ENCODE data around the gene CAV1.
A peak's percentile ranks its signal among the peaks of the same experiment; 100 is the strongest.

CAV1 gene

GRCh38 chr7:116515584-116515983, 9.3 kb upstream of the CAV1 start:
- no peaks in the 10 kb centered on the region for H3K36me3 Mint-ChIP-seq (ENCODE audit: low read depth)
- H3K27me3 Mint-ChIP-seq (ENCODE audit: low read depth), result peaks cover 31% of the 10 kb centered on the region
- no peak overlapping the region for H3K4me3 Mint-ChIP-seq
- DNase-seq (ENCODE audit: low spot score), result no peak
- peaks cover 10% of the 10 kb centered on the region for H3K4me1 Mint-ChIP-seq (ENCODE audit: low read depth)
- H3K27ac Mint-ChIP-seq, result no peak overlapping the region
- H3K9me3 Mint-ChIP-seq, result no peaks in the 10 kb centered on the region

GRCh38 chr7:116516324-116516723, 8.5 kb upstream of the CAV1 start:
- Mint-ChIP-seq H3K36me3 (ENCODE audit: low read depth) (no peaks in the 10 kb centered on the region), H3K27ac (no peak overlapping the region), H3K4me1 (ENCODE audit: low read depth) (peaks cover 10% of the 10 kb centered on the region), H3K4me3 (no peak overlapping the region), H3K27me3 (ENCODE audit: low read depth) (peaks cover 37% of the 10 kb centered on the region), H3K9me3 (no peaks in the 10 kb centered on the region)
- no peak for DNase-seq (ENCODE audit: low spot score)

GRCh38 chr7:116517626-116518025, 7.2 kb upstream of the CAV1 start:
- H3K9me3 Mint-ChIP-seq, result no peaks in the 10 kb centered on the region
- H3K4me1 Mint-ChIP-seq (ENCODE audit: low read depth), result peaks cover 3% of the 10 kb centered on the region
- no peak overlapping the region for H3K27ac Mint-ChIP-seq
- H3K36me3 Mint-ChIP-seq (ENCODE audit: low read depth), result no peaks in the 10 kb centered on the region
- no peak for DNase-seq (ENCODE audit: low spot score)
- peaks cover 42% of the 10 kb centered on the region for H3K27me3 Mint-ChIP-seq (ENCODE audit: low read depth)
- no peak overlapping the region for H3K4me3 Mint-ChIP-seq

GRCh38 chr7:116518961-116519360, 5.9 kb upstream of the CAV1 start:
- no peak for DNase-seq (ENCODE audit: low spot score)
- Mint-ChIP-seq H3K4me1 (ENCODE audit: low read depth) (no peaks in the 10 kb centered on the region), H3K36me3 (ENCODE audit: low read depth) (no peaks in the 10 kb centered on the region), H3K27ac (no peak overlapping the region), H3K9me3 (no peaks in the 10 kb centered on the region), H3K4me3 (no peak overlapping the region), H3K27me3 (ENCODE audit: low read depth) (peaks cover 47% of the 10 kb centered on the region)

GRCh38 chr7:116521046-116521664, 3.7 kb upstream of the CAV1 start:
- Mint-ChIP-seq H3K9me3 (no peaks in the 10 kb centered on the region), H3K36me3 (ENCODE audit: low read depth) (no peaks in the 10 kb centered on the region), H3K27ac (no peak overlapping the region), H3K27me3 (ENCODE audit: low read depth) (peaks cover 61% of the 10 kb centered on the region), H3K4me3 (no peak overlapping the region), H3K4me1 (ENCODE audit: low read depth) (peaks cover 9% of the 10 kb centered on the region)
- no peak for DNase-seq (ENCODE audit: low spot score)

- Mint-ChIP-seq H3K4me1 (ENCODE audit: low read depth) (peaks cover 10% of the 10 kb centered on the region), H3K27me3 (ENCODE audit: low read depth) (peaks cover 72% of the 10 kb centered on the region), H3K27ac (no peak overlapping the region), H3K36me3 (ENCODE audit: low read depth) (no peaks in the 10 kb centered on the region), H3K9me3 (no peaks in the 10 kb centered on the region), H3K4me3 (no peak overlapping the region)
- no peak for DNase-seq (ENCODE audit: low spot score)
Measured at GRCh38 chr7:116522247-116522646, 2.6 kb upstream of the CAV1 start.

GRCh38 chr7:116524221-116524608, 621 bp upstream of the CAV1 start:
- DNase-seq (ENCODE audit: low spot score), result no peak
- no peaks in the 10 kb centered on the region for H3K9me3 Mint-ChIP-seq
- peaks cover 10% of the 10 kb centered on the region for H3K4me1 Mint-ChIP-seq (ENCODE audit: low read depth)
- no peak overlapping the region for H3K27ac Mint-ChIP-seq
- H3K36me3 Mint-ChIP-seq (ENCODE audit: low read depth), result no peaks in the 10 kb centered on the region
- H3K4me3 Mint-ChIP-seq, result no peak overlapping the region
- peaks cover 83% of the 10 kb centered on the region for H3K27me3 Mint-ChIP-seq (ENCODE audit: low read depth)

- no peaks in the 10 kb centered on the region for H3K36me3 Mint-ChIP-seq (ENCODE audit: low read depth)
- H3K4me3 Mint-ChIP-seq, result peak overlapping the region; percentile 87
- H3K27me3 Mint-ChIP-seq (ENCODE audit: low read depth), result peaks cover 79% of the 10 kb centered on the region
- DNase-seq (ENCODE audit: low spot score), result peak; percentile 22
- no peaks in the 10 kb centered on the region for H3K9me3 Mint-ChIP-seq
- peaks cover 10% of the 10 kb centered on the region for H3K4me1 Mint-ChIP-seq (ENCODE audit: low read depth)
- H3K27ac Mint-ChIP-seq, result no peak overlapping the region
Measured at GRCh38 chr7:116525298-116525912, 569 bp downstream of the CAV1 start.

- Mint-ChIP-seq H3K36me3 (ENCODE audit: low read depth) (no peaks in the 10 kb centered on the region), H3K27ac (no peak overlapping the region), H3K9me3 (no peaks in the 10 kb centered on the region), H3K4me1 (ENCODE audit: low read depth) (peaks cover 10% of the 10 kb centered on the region), H3K27me3 (ENCODE audit: low read depth) (peaks cover 79% of the 10 kb centered on the region), H3K4me3 (peak overlapping the region; percentile 87)
- peak; percentile 66 for DNase-seq (ENCODE audit: low spot score)
Measured at GRCh38 chr7:116525913-116526861, 1.4 kb downstream of the CAV1 start.

GRCh38 chr7:116526897-116527296, 2.1 kb downstream of the CAV1 start:
- no peak overlapping the region for H3K27ac Mint-ChIP-seq
- H3K9me3 Mint-ChIP-seq, result no peaks in the 10 kb centered on the region
- peak overlapping the region; percentile 77 for H3K4me3 Mint-ChIP-seq
- H3K27me3 Mint-ChIP-seq (ENCODE audit: low read depth), result peaks cover 75% of the 10 kb centered on the region
- peaks cover 10% of the 10 kb centered on the region for H3K4me1 Mint-ChIP-seq (ENCODE audit: low read depth)
- no peak for DNase-seq (ENCODE audit: low spot score)
- no peaks in the 10 kb centered on the region for H3K36me3 Mint-ChIP-seq (ENCODE audit: low read depth)

GRCh38 chr7:116527521-116527920, 2.7 kb downstream of the CAV1 start:
- DNase-seq (ENCODE audit: low spot score), result no peak
- Mint-ChIP-seq H3K4me1 (ENCODE audit: low read depth) (peaks cover 10% of the 10 kb centered on the region), H3K36me3 (ENCODE audit: low read depth) (no peaks in the 10 kb centered on the region), H3K27ac (no peak overlapping the region), H3K27me3 (ENCODE audit: low read depth) (peaks cover 73% of the 10 kb centered on the region), H3K9me3 (no peaks in the 10 kb centered on the region), H3K4me3 (no peak overlapping the region)

GRCh38 chr7:116528008-116528789, 3.4 kb downstream of the CAV1 start:
- no peak overlapping the region for H3K4me3 Mint-ChIP-seq
- H3K27ac Mint-ChIP-seq, result no peak overlapping the region
- H3K4me1 Mint-ChIP-seq (ENCODE audit: low read depth), result peaks cover 10% of the 10 kb centered on the region
- DNase-seq (ENCODE audit: low spot score), result no peak
- H3K27me3 Mint-ChIP-seq (ENCODE audit: low read depth), result peaks cover 71% of the 10 kb centered on the region
- no peaks in the 10 kb centered on the region for H3K9me3 Mint-ChIP-seq
- no peaks in the 10 kb centered on the region for H3K36me3 Mint-ChIP-seq (ENCODE audit: low read depth)

- H3K4me3 Mint-ChIP-seq, result no peak overlapping the region
- H3K4me1 Mint-ChIP-seq (ENCODE audit: low read depth), result peaks cover 10% of the 10 kb centered on the region
- H3K27ac Mint-ChIP-seq, result no peak overlapping the region
- no peak for DNase-seq (ENCODE audit: low spot score)
- H3K9me3 Mint-ChIP-seq, result no peaks in the 10 kb centered on the region
- peaks cover 60% of the 10 kb centered on the region for H3K27me3 Mint-ChIP-seq (ENCODE audit: low read depth)
- no peaks in the 10 kb centered on the region for H3K36me3 Mint-ChIP-seq (ENCODE audit: low read depth)
Measured at GRCh38 chr7:116529250-116529649, 4.4 kb downstream of the CAV1 start.
